B cell (primary cell): Measurements from ENCODE around the gene DLG2. TPM values are rescaled to one million over a fixed set of nuclear protein-coding genes. Genes with fewer than 3 reads are reported as not detected.

Experiments
- ATAC-seq: fragments of 200-7000 bp; cut with Tn5 transposase; one replicate; pipeline ENCODE4 v1.10.0; 2021; ENCODE audit warnings: low read depth, mild to moderate bottlenecking, moderate number of reproducible peaks, moderate library complexity
- CTCF ChIA-PET: fragments of 350-600 bp; sonication (Branson Sonifier 250); formaldehyde crosslinking; loops from one replicate; lab custom pipeline; 2021; ENCODE audit warnings: antibody characterized with exemption, inconsistent platforms; lab: Charles Lee
- POLR2A ChIA-PET: fragments of 350-600 bp; sonication (Branson Sonifier 250); formaldehyde crosslinking; loops from one replicate; lab custom pipeline; 2021; ENCODE audit warnings: antibody characterized with exemption; lab: Charles Lee
- DNase-seq: peaks from one replicate; pipeline ENCODE4 v3.0.0; 2013
- H2AFZ ChIP-seq: 2 replicates; pipeline ENCODE4 v1.6.1; 2012; ENCODE audit warnings: mild to moderate bottlenecking, low read depth, low read length; ENCODE audit not compliant: insufficient read depth, poor library complexity, severe bottlenecking
- H3K27ac ChIP-seq, 2 donors: 1 replicate in 1 of 2; 2 replicates in 1 of 2; pipeline ENCODE4 v1.5.1; 2012 to 2013; ENCODE audit warnings: low read length in 2 of 2, mild to moderate bottlenecking in 2 of 2, moderate library complexity in 1 of 2
- H3K27me3 ChIP-seq, 4 experiments: fragments of 200-600 bp in 1 of 4; sonication (generic) in 1 of 4; replicated peaks in 1 of 4; 1 replicate in 2 of 4; 2 replicates in 2 of 4; pipeline versions ENCODE4 v1.6.1 to v1.7.0; 2013 to 2016; ENCODE audit warnings: low read length in 3 of 4, mild to moderate bottlenecking in 2 of 4, mixed read lengths in 1 of 4, moderate library complexity in 1 of 4; ENCODE audit not compliant: insufficient read depth in 4 of 4, control insufficient read depth in 3 of 4; ENCODE audit errors: control extremely low read depth in 1 of 4
- H3K36me3 ChIP-seq, 2 experiments: replicated peaks in 1 of 2; 1 replicate in 1 of 2; 2 replicates in 1 of 2; pipeline versions ENCODE4 v1.6.1 to v1.7.1; 2013; ENCODE audit warnings: low read length in 1 of 2; ENCODE audit not compliant: insufficient read depth in 2 of 2, control insufficient read depth in 1 of 2; ENCODE audit errors: control extremely low read depth in 1 of 2, extremely low read depth in 1 of 2
- H3K4me1 ChIP-seq, 2 donors: fragments of 200-600 bp in 1 of 2; sonication (generic) in 1 of 2; 1 replicate in 1 of 2; 2 replicates in 1 of 2; pipeline versions ENCODE4 v1.5.1 to v1.6.1; 2013 to 2017; ENCODE audit warnings: low read length in 2 of 2; ENCODE audit not compliant: control insufficient read depth in 2 of 2, insufficient read depth in 2 of 2
- H3K4me2 ChIP-seq: replicated peaks from 2 replicates; pipeline ENCODE3; 2012; ENCODE audit warnings: mild to moderate bottlenecking, low read depth, low read length; ENCODE audit not compliant: poor library complexity, severe bottlenecking
- H3K4me3 ChIP-seq, 5 experiments: fragments of 200-600 bp in 1 of 5; sonication (generic) in 1 of 5; 1 replicate in 3 of 5; 2 replicates in 2 of 5; pipeline versions ENCODE4 v1.5.1 to v1.7.0; 2011 to 2016; ENCODE audit warnings: low read length in 4 of 5, mild to moderate bottlenecking in 4 of 5, low read depth in 2 of 5, control low read depth in 1 of 5, moderate library complexity in 1 of 5; ENCODE audit not compliant: insufficient read depth in 1 of 5; ENCODE audit errors: control extremely low read depth in 1 of 5, extremely low read depth in 1 of 5
- H3K79me2 ChIP-seq: fragments of 200-600 bp; sonication (generic); one replicate; pipeline ENCODE4 v1.6.0; 2016; ENCODE audit warnings: low read length; ENCODE audit not compliant: control insufficient read depth, insufficient read depth
- H3K9ac ChIP-seq: fragments of 200-600 bp; sonication (generic); 2 replicates; pipeline ENCODE4 v1.6.1; 2017; ENCODE audit warnings: mild to moderate bottlenecking, low read length, moderate library complexity
- H3K9me3 ChIP-seq, 3 donors: one replicate each; pipeline versions ENCODE4 v1.6.1 to v1.7.1; 2013; ENCODE audit warnings: low read length in 2 of 3; ENCODE audit not compliant: control insufficient read depth in 2 of 3, insufficient read depth in 1 of 3; ENCODE audit errors: control extremely low read depth in 1 of 3
- H4K20me1 ChIP-seq: 2 replicates; pipeline ENCODE4 v1.6.0; 2012; ENCODE audit warnings: mild to moderate bottlenecking, low read length; ENCODE audit not compliant: insufficient read depth, control insufficient read depth, poor library complexity, severe bottlenecking
- H3K27ac Mint-ChIP-seq: one replicate; pipeline ENCODE4 v1.8.0; 2021; ENCODE audit warnings: mixed read lengths
- H3K27me3 Mint-ChIP-seq: one replicate; pipeline ENCODE4 v1.8.0; 2021; ENCODE audit warnings: mixed read lengths
- H3K4me1 Mint-ChIP-seq: one replicate; pipeline ENCODE4 v1.8.0; 2021; ENCODE audit warnings: mixed read lengths
- H3K4me3 Mint-ChIP-seq: one replicate; pipeline ENCODE4 v1.8.0; 2021; ENCODE audit warnings: mixed read lengths
- H3K9me3 Mint-ChIP-seq: one replicate; pipeline ENCODE4 v1.8.0; 2022; ENCODE audit warnings: mixed read lengths; ENCODE audit not compliant: insufficient read depth
- EZH2 ChIP-seq: IDR thresholded peaks from 2 replicates; pipeline ENCODE4 v1.6.1; 2012; ENCODE audit warnings: borderline replicate concordance, low read depth, mild to moderate bottlenecking, moderate library complexity, low read length; ENCODE audit not compliant: insufficient read depth, poor library complexity, severe bottlenecking
- WGBS: methylation state at CpG from one replicate; pipeline ENCODE4 v1.1.5; 2013; ENCODE audit warnings: missing lambda C conversion rate; ENCODE audit not compliant: insufficient coverage; 5-methylcytosine and 5-hydroxymethylcytosine counted together
- intact Hi-C: fragments of 100-400 bp; cut with micrococcal nuclease; formaldehyde crosslinking; loops from one replicate; pipeline ENCODE4 v1.10.0; 2022
- polyA plus RNA-seq: library from polyadenylated mRNA; depleted of rRNA; stranded (reverse); fragments of >200 nt; gene quantifications from 2 replicates; pipeline ENCODE4 v1.2.3, GENCODE V29; 2012
- total RNA-seq, 2 donors: library from RNA; stranded (reverse); fragments of 120-200 nt in 1 of 2; gene quantifications; 1 replicate in 1 of 2; 2 replicates in 1 of 2; pipeline versions ENCODE4 v1.2.3 to v1.2.4, GENCODE V29; 2013 to 2022
- TF ChIP-seq, protein P1 (sequence below): fragments of 200-600 bp; IDR thresholded peaks from one replicate; pipeline ENCODE4 v1.8.0; 2022; ENCODE audit warnings: antibody characterized with exemption, mild to moderate bottlenecking

DLG2 gene
- total and polyA plus RNA-seq, 2 donors (not counting 1 experiment from before 2014, with no cell fraction given): 0.54 to 5.4 TPM

DNA sequence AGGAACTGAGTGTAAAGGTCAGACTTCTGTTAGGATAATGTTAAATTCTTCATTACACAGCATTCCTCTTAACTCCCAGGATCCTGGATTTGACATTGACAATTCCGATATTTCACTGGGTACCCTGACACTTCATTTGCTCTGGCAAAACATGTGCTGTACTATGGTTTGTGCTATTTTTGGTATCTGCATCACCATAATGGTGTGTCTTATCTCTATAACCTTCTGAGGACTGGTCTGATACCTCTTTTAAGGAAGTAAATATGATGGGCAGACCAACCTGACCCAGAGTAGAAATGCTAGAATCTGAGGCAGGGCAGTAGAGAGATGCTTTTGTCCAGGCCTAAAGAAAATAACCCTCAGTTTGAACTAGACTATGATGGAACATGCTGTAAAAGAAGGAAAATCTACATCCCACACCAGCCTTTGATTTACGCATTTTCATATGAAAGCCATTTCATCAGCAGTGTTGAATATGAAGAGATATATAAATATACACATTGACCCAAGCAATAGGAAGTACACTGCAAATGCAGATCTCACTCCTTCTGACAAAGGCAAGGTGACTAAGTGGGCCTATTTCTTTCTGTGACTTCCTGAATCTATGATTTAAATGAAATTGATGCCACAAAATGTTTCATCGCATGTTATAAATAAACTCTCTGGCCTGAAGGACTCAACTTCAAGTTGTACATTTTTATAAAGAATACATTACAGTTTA is 966.7 kb downstream of the DLG2 start:
- Histone ChIP-seq H3K4me2 (no peak overlapping the region), H3K4me1 (no peaks in the 10 kb centered on the region), H2AFZ (no peak overlapping the region), H3K36me3 (no peaks in the 10 kb centered on the region), H3K4me3 (no peak overlapping the region), H3K27ac (no peak overlapping the region), H4K20me1 (no peaks in the 10 kb centered on the region), H3K9ac (no peak overlapping the region), H3K9me3 (no peaks in the 10 kb centered on the region), H3K79me2 (no peaks in the 10 kb centered on the region), H3K27me3 (no peaks in the 10 kb centered on the region)
- TF ChIP-seq, protein P1, sequence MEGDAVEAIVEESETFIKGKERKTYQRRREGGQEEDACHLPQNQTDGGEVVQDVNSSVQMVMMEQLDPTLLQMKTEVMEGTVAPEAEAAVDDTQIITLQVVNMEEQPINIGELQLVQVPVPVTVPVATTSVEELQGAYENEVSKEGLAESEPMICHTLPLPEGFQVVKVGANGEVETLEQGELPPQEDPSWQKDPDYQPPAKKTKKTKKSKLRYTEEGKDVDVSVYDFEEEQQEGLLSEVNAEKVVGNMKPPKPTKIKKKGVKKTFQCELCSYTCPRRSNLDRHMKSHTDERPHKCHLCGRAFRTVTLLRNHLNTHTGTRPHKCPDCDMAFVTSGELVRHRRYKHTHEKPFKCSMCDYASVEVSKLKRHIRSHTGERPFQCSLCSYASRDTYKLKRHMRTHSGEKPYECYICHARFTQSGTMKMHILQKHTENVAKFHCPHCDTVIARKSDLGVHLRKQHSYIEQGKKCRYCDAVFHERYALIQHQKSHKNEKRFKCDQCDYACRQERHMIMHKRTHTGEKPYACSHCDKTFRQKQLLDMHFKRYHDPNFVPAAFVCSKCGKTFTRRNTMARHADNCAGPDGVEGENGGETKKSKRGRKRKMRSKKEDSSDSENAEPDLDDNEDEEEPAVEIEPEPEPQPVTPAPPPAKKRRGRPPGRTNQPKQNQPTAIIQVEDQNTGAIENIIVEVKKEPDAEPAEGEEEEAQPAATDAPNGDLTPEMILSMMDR: no peak
- TF ChIP-seq EZH2: no peak
- no peaks in the 10 kb centered on the region for H3K27me3 Mint-ChIP-seq
- no peak overlapping the region for H3K27ac Mint-ChIP-seq
- intact Hi-C loops: no loop called here
- WGBS: no CpG with 5 or more reads among the region's 3 CpGs
- H3K4me3 Mint-ChIP-seq: no peak overlapping the region
- no peaks in the 10 kb centered on the region for H3K9me3 Mint-ChIP-seq
- DNase-seq: no peak
- ChIA-PET CTCF (no interaction called here), POLR2A (no interaction called here)
- H3K4me1 Mint-ChIP-seq: no peaks in the 10 kb centered on the region
- no peak for ATAC-seq

DNA sequence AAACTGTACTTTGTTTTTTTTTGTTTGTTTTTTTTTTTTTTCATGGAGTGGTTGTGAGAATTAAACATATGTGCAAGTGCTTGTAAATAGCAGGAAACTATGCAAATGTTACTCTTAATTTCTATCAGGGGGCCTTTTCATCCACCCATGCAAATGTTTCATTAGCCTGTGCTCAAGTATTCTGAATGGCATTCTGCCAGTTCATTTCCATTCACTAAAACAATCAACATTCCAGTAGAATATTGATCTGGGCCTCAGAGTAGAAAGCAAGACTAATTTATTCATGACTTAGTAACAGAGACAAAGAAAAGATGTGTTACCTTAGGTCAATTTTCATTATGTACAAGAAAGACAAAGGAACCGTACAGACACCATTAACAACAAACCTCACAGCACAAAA is 971.4 kb downstream of the DLG2 start:
- Mint-ChIP-seq H3K9me3 (peaks cover 2% of the 10 kb centered on the region), H3K4me1 (no peaks in the 10 kb centered on the region), H3K27me3 (no peaks in the 10 kb centered on the region), H3K4me3 (no peak overlapping the region), H3K27ac (no peak overlapping the region)
- no CpG with 5 or more reads among the region's 1 CpG for WGBS
- no peaks in the 10 kb centered on the region for H3K9me3 ChIP-seq
- no peaks in the 10 kb centered on the region for H3K36me3 ChIP-seq
- H3K27me3 ChIP-seq: no peaks in the 10 kb centered on the region
- H3K4me3 ChIP-seq: no peak overlapping the region
- ChIA-PET CTCF (no interaction called here), POLR2A (no interaction called here)
- no peak overlapping the region for H3K9ac ChIP-seq
- H4K20me1 ChIP-seq: no peaks in the 10 kb centered on the region
- H2AFZ ChIP-seq: no peak overlapping the region
- no peak overlapping the region for H3K4me2 ChIP-seq
- ATAC-seq (no peak), DNase-seq (no peak)
- no peak for TF ChIP-seq EZH2
- TF ChIP-seq, protein P1: no peak
- no peaks in the 10 kb centered on the region for H3K4me1 ChIP-seq
- intact Hi-C loops: no loop called here
- H3K79me2 ChIP-seq: no peaks in the 10 kb centered on the region
- no peak overlapping the region for H3K27ac ChIP-seq
